ENCODE measurements around the gene NTNG1.

DNA sequence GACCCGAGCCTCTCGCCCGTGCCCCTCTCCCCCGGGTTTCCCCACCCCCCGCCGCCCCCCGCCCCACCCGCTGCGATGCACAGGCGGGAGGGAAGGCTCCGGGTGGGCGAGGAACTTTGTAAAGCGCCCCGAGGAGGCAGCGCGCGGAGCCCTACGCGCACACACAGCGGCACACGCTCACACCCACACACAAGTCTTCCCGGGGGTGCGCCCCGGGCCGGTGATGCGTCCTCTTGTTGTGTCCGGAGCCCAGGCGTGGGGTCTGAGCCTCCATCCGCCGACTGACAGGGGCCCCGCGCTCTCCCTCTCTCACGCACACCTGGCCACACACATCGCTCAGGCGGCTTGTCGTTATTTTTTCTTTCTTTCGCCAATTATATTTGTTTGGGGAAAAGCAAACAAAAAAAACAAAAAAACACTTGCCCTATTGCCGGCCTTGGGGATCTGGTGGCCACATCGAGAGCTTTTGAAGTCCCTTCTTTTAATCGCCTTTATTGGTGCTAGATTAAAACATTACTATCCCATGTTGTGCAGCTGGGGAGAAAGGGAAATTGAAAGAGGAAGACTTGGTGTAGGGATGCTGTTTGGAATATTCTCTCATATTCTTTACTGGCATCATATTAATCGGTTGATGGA, 770 bp downstream of the NTNG1 start:
- TF ChIP-seq, protein P1, sequence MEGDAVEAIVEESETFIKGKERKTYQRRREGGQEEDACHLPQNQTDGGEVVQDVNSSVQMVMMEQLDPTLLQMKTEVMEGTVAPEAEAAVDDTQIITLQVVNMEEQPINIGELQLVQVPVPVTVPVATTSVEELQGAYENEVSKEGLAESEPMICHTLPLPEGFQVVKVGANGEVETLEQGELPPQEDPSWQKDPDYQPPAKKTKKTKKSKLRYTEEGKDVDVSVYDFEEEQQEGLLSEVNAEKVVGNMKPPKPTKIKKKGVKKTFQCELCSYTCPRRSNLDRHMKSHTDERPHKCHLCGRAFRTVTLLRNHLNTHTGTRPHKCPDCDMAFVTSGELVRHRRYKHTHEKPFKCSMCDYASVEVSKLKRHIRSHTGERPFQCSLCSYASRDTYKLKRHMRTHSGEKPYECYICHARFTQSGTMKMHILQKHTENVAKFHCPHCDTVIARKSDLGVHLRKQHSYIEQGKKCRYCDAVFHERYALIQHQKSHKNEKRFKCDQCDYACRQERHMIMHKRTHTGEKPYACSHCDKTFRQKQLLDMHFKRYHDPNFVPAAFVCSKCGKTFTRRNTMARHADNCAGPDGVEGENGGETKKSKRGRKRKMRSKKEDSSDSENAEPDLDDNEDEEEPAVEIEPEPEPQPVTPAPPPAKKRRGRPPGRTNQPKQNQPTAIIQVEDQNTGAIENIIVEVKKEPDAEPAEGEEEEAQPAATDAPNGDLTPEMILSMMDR (IDR thresholded peaks at IDR 0.05), result no peak
- TF ChIP-seq POLR2A (IDR thresholded peaks at IDR 0.05), result no peak
